ENCODE measurements around the gene SSX3.
A peak's percentile ranks its signal among the peaks of the same experiment; 100 is the strongest.
"Not testable (repeated sequence)": the region's sequence is repeated elsewhere in the genome, so short reads cannot be mapped to it uniquely, and the experiment has no call there.

SSX3 gene

DNA sequence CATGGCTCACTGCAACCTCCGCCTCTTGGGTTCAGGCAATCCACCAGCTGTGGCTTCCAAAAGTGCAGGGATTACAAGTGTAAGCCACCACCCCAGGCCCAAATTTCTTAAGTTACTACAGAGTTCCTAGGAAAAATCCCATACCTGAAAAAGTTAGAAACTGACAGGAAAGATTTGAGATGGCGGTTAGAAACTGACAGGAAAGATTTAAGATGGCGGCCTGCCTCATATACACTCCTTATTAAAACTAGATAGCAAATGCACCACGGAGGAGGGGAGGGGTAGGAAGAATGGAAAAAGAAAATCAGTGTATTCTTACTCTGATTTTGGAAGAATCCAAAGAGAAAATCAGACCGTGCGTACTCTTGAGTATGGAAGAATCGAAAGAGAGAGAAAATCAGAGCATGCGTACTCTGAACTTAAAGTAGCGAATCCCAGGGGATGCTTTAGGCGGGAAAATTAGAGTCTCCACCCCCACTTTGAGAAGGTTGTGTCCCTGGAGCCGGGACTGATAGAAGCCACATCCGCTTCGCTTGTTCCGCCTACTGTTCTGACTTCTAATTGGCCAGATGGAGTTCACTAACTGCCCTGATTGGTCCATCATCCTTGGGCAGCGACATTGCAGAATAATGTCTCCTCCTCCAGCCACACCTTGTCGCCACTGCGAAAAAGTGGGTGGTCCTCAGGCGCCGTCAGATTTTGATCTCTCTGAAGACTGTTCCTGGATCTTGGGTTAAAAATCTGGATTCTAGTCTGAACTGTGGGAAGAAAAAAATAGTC, at the start of gene SSX3:
Gene SSX3, minus strand, starts transcription at position 389 of the 780 bp plus-strand sequence. CDS start 1,454 bp downstream, outside the sequence.
- not testable (repeated sequence) for ATAC-seq, DNase-seq

DNA sequence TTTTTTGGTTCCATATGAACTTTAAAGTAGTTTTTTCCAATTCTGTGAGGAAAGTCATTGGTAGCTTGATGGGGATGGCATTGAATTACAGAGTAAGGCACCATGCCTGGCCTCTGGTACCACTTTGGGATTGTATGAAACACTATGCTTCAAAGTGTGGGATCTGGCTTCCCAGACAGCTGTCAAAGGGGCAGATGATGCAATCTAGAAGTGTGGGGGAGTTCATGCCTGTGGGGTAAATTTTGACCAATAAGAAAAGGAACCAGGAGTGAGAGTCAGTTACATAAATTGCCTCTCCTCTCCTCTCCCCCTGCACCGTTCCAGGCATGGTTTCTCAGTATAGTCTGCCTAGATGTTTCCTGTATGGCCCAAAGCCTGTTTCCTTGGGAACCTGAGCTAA, 41.3 kb upstream of the SSX3 start:
- not testable (repeated sequence) for DNase-seq, ATAC-seq

GRCh38 chrX:48396931-48397330, 40.4 kb upstream of the SSX3 start:
- not testable (repeated sequence) for ATAC-seq, DNase-seq

GRCh38 chrX:48383239-48383638, 26.7 kb upstream of the SSX3 start, which contains the start of gene SSX4:
TSS of gene SSX4 (plus strand) at chrX:48383539. CDS start at chrX:48384054, 515 bp downstream.
- DNase-seq, ATAC-seq: not testable (repeated sequence)

DNA sequence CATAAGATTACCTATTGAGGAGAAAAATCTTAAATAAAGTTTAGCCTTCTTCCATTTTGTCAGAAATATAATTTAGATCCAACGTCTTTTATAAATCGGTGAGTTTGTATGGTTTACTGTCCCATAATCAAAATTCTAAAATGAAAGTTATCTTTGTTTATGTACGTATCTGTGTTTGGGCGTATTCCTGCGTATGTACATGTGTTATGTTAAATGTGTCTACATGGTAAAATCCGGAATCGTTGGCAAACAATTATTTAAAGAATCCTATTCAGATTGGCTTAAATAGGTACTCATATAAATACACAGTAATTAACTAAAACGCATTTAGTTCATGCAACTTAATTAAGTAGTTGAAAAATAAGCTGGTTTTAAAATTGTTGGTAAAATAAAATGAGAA, 13.9 kb upstream of the SSX3 start:
- not testable (repeated sequence) for ATAC-seq, DNase-seq

- ATAC-seq: peak; percentile 81
- DNase-seq: not testable (repeated sequence)
These were observed 11.4 kb upstream of the SSX3 start for GRCh38 chrX:48367717-48368408.

DNA sequence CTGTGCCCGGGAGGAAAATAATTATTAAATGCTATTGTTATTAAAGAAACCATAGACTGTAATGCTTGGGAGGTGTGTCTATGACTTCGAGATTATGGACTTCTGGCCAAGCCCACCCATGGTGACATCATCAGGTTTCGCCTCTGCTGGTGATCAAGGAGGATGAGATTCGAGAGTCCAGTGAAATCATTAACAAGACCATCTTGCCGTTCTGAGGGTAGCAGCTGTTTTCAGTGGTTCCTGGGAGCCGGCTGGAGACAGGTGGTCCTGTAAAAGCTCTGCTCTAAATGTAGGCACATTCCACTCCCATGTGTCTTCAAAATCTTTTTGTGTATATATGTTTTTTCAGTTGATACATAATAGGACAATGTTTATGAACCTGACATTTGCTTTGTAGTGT, 2.8 kb upstream of the SSX3 start:
- DNase-seq, ATAC-seq: not testable (repeated sequence)

- ATAC-seq: no peak
- no peak for DNase-seq
These were observed 1.2 kb upstream of the SSX3 start for GRCh38 chrX:48357681-48358080.

GRCh38 chrX:48346059-48346458, 10.4 kb downstream of the SSX3 start:
- not testable (repeated sequence) for DNase-seq, ATAC-seq

GRCh38 chrX:48313996-48314395, 42.5 kb downstream of the SSX3 start:
- DNase-seq, ATAC-seq: not testable (repeated sequence)

DNA sequence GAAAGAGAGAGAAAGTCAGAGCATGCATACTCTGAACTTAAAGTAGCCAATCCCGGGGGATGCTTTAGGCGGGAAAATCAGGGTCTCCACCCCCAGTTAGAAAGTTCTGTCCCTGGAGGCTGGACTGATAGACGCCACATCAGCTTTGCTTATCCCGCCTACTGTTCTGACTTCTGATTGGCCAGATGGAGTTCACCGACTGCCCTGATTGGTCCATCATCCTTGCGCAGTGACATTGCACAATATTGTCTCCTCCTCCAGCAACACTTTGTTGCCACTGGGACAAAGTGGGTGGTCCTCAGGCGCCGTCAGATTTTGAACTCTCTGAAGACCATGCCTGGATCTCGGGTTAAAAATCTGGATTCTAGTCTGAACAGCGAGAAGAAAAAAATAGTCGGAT, 50.3 kb downstream of the SSX3 start:
- no peak for DNase-seq
- ATAC-seq: no peak

All from stimulated activated naive CD8-positive, alpha-beta T cell treated with anti-CD3 and anti-CD28 coated beads, Interleukin-15, Interleukin-2, amounts not matched to agents 100 U/mL and 50 U/mL, for 24 hours (primary cell).